Midbrain (tissue), 1 donor: ENCODE results near the gene RAD50.

Source experiments
- DNase-seq: peaks from one replicate; lab custom pipeline; 2025; lab: John Stamatoyannopoulos, UW

RAD50 gene

DNA sequence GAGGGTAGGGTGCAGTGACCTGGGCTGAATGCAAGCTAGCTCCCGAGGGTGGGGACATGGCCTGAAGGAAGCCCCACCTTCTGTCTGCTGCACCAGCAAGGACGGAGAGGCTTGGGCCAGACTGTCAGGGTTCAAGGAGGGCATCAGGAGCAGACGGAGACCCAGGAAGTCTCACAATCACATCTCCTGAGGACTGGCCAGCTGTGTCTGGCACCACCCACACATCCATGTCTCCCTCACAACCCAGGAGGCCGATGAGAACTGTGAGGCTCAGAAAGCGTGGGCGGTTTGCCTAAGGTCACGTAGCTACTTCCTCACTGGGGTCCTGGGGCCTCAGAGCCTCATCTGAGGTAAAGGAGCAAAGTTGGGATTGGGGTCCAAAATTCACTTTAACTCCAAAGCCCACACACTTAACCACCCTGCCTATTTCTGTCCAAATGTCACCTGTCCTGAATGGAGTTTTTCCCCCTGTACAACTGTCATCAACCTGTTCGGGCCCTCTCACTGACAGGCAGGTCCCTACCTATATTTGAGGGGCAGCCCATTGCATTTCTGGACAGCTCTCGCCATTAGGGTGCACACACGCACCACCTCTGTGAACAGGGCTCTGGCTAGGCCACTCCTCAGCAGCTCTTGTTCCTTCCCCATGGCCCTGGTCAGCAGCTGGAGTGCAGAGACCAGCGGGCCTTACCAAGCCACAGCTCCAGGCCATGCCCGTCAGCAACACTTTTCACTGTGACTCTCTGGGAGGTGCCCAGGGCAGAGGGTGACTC lies 104.6 kb downstream of the RAD50 start:
- no peak for DNase-seq

DNA sequence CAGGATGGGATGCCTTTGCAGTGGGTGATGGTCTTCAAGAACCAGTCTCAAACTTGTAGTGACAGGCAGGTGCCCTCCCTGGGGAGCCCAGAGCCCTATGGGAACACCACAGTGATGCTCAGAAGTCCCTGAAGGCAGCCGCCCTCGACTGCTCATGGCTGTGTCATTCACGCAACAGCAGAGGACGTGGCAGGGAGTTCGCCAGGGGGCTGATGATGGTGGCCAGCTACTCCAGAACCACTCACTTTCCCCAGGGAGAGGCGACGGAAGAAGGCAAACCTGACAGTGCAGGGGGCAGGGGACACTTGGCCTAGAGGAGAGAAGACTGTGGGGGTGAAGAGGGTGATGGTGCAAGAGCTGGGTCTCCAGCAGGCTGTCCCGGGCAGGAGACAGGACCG lies 105.2 kb downstream of the RAD50 start:
- DNase-seq: no peak

DNA sequence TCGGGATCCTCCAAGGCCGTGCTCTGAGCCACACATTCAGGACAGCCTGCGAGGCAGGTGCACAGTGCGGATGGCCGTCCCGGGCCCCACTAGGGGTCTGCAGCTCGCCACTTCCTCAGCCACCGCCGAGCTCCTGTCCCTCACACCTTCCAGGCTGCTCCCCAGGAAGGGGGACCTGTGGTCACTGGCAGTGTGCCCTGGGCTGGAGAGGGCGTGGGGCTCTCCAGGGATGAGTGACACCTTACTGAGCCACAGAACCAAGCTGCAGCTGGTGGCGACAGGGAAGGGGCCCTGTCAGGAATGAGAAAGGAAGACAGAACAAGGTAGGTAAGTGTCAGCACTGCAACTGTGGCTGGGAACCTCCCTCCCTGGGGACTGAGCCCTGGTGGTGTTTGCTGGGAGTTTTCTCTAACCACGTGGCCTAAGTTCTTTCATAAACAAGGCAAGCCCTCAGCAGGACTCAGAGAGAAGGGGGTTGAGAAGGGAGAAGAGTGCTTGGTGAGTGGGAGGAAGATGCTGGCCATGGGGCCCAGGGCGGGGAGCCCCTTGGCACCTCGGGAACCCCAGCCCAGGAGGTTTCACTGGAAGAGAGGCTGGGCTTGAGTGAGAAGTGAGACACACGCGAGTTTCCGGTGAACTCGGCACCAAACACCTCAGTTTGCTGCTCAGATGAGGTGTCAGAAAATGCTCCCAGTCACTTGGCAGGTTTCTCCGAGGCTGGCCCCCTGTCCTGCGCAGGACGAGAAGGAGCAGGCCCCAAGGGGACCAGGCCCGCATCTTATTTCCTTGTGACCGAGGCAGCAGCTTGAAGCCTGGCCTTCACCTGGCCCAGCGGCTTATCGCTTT lies 106.4 kb downstream of the RAD50 start:
- no peak for DNase-seq

DNA sequence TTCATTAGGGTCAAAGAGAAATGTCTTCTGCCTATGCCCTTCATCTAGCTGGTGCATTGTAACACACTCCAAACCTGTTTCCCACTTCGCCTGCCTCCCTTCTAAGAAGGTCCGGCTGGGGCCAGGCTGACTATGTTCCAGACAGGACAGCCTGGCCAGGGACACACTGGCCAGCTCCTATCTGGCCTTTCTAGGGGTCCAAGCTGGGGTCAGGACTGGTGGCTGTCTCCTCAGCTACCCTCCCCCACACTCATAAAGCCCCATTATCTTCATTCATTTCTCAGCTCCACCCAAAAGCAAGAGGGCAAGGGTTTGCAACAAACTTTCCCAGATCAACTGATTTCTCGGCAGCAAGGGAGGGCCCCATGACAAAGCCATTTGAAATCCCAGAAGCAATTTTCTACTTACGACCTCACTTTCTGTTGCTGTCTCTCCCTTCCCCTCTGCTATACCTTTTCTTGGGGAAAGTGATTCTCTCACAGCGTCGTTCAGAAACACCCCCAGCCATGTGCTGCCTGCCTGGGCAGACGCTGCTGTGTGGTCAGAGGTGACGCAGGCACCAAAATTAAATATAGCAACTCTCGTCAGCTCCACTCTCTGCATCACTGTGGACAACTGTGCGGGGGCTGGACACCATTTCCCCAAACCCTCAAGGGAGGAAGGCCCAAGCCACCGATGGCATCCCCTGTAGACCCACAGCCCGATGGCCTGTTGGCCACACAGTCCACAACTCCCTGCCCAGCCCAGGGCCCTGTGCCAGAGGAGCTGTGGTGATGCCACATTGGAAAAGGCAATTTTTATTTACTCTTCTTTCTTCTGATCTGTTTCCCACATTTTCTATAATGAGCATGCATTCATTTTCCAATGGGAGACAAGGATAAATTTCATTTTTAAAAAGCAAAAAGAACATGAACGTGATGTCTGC lies 107.3 kb downstream of the RAD50 start:
- no peak for DNase-seq

DNA sequence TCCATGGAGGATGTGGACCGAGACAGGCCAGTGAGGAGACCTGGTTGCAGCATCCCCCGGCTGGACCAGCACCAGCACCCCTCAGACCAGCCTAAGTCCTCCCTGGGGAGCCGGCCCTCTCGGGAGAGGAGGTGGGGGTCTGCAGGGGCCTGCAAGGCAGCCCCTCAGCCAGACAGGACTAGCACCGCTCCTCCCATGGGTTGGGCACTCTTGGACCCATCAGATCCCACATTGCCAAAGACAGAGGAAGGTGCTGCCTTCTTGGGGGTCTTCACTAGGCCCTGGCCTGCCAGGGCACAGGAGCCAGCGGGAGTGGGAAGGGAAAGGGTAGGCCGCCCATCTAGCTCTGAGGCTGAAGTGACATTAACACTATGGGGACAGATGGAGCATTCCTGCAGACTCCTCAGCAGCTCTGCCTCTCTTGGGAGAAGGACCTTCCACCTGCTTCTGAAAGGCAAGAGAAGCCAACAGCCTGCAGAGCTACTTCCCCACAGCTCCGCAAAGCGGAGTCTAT lies 108.0 kb downstream of the RAD50 start:
- no peak for DNase-seq

DNA sequence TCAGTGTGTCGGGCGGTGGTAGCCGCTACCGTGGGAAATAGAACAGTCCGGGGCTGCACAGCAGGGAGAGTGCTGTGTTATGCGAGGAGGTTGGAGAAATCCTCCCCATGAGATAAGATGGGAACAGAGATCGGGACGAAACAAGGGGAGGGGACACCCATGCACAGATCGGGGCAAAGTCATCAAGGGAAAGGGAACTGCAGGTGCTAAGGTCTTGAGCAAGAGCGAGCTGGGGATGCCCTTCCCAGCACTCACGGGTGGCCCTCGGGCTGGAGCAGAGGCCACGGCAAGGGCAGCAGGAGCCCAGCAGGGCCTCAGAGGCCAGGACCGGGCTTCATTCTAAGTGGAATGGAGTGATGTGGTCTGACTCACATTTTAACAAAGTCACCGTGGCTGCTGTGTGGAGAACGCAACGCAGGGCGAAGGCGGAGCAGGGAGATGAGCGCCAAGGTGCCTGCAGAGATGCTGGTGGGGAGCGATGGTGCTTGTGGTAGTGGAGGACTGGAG lies 108.8 kb downstream of the RAD50 start:
- DNase-seq: no peak

DNA sequence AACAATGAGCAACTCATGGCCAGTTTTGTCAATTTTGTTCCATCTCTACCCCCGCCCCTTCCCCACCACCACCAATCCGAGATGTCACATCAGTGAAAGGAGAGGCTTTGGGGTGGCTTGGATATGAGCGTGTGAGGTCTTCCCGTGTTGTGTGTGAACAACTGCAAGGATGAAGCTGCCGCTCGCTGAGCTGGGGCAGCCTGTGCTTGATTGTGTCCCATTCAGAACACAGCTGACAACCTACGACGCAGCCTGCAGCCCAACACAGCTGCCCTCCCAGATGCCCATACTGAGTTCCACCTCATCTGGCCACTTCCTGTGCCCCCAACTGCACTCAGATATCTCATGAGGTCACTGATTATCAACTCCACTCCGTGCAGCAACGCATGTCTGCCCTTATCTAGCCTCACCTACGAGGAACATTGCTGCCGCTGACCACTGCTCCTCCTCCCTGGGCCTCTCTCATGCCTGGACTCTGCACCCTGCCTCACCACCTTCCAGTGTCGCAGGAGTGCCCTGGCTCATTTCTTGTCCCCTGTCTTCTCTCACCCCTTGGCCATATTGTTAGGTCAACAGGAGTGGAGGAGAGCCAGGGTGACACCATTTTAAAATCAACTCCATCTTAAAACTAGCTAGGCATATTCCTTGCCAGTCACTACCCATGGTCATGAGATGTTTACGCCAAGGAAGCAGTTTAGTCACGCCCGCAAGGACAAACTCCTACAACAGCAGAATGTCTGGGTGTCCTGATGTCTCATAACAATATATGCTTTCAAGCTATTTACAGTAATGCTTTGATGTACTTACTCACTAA lies 109.7 kb downstream of the RAD50 start:
- DNase-seq: no peak

DNA sequence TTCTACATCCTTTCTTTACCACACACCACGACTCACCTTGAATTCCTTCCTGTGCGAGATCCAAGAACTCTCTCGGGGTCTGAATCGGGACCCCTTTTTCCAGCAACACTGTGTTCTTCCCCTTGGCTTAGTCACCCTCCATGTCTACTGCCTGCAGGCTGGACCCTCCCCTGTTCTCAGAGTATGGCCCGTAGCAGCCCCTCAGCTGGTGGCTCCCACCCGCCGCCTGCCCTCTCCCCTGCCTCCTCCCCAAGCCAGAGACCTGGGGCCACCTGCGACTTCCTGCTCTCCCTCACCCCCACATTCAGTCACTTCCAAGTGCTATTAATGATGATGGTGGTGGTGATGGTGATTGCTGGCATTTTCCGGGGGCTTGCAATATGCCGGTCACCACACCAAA lies 110.5 kb downstream of the RAD50 start:
- no peak for DNase-seq

DNA sequence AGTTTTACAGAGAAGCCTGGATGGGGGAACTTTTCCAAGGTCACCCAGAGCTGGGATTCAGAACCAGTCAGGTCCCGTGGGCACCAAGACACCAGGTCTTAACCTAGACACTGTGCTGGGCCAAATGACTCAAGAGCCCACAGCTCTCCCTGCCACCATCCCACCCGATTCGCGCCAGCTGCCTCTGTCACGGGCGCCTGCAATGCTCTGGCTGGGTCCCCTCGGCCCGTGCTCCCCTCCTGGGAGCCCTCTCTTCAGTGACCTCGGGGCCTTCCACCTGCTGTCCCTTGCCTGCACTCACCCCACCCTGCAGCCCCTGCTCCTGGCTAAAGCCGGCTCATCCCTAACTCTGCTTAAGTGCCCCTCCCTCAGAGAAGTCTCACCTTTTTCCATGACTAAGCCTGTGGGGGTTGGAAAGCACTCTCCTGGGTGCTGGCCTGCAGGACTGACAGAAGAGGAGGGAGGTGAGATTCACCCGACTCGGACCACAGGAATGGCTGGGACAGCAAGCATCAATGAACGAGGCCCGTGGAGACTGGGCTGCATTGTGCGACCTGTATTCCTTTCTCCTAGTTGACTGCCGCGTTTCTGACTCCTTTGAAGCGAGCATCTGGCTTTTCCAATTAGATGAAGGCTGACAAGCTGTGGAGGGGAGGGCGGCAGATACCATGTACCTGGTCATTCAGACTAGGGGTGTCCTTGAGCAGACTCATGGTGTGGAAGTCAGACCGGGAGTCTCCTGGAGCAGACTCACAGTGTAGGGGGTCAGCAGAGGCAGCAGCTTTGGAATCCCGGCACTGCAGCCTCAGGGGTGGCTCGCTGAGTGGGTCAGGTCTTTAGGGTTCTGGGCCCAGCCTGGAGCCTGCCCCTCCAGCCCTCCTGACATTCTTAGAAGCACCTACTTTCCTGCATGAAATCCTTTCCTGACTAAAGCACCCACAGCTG lies 111.3 kb downstream of the RAD50 start:
- no peak for DNase-seq

DNA sequence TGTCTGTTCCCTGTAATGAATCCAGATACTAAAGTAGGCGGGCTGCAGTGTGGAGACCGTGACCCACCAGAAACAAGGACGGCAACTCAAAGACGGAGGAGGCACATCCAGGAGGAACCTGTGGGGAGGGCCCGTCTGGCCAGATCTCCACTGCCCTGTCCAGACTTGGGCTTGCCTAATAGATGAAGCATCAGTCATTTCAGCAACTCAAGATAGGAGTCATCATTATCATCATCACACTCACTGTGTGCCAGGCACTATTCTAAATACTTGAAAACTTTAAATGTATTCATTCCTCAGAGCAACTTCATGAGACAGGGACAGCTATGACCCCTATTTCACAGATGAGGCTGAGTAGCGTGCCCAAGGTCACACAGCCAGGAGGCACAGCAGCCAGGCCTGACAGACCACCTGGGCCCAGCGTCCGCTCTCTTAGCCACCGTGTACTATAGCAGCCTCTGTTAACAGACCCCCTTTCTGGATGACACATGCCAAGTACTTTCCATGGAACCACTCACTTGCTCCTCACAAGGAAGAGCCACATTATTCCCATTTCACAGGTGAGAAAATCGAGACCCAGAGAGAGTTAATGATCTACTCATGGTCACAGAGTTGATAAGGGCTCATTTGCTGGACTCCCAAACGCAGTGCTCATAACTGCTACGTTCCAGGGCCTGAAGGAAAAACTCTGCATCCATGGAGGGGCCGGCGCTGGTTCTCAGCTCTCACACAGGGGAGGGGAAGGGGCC lies 112.1 kb downstream of the RAD50 start:
- DNase-seq: no peak

DNA sequence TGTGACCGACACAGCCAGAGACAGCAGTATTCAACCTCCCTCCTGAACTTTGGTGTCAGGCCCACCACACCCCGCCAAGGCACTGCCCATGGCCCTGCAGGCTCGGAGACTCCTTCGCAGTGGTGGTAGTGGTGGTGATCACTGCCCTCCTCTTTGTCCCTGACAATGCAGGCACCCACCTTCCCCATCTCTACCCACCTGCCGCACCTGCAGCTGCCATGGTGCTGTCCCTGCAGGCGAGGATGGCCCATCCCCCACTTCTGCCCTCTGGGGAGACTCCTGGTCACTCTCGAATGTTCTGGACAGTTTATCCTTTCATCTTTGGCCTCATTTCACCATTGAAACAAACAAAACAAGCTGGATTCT lies 112.7 kb downstream of the RAD50 start:
- DNase-seq: no peak

DNA sequence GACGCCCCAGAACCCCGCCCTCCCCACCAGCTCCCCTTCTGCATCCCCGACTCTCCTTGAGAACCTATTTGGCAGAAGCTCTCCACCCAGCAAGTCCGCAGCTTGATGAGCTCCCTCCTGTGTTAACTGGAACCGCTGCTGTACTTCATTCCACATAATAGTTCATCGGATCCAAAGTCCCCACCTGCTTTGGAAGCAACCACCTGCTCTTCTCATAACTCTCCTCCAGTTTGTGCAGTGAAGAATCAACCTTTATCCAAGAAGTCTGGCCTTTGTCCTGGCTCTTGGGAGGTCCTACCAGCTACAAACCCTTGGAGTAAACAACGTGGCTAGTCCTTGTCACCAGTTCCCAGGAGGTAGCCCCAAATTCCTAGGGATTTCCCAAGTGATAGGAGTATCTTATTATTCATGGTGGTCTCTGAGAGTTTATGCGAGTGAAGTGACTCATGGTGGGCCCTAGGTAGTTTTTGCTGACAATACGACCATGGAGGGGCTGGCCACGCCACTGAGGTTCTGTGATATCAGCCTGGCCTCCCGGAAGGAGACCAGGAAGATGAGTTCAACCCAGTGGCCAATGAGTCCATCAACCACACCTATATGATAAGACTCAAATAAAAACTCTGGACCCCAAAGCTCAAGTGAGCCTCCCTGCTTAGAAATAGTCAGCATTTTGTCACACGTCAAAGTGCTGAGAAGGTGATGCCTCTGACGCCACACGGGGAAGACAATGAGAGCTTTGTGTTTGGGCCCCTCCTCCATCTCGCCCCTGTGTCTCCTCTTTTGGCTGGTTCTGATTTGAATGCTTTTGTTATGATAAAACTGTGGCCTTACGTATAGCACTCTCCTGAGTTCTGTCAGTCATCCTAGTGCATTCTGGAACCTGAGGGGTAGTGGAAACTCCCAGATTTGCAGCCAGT lies 113.4 kb downstream of the RAD50 start:
- DNase-seq: no peak

DNA sequence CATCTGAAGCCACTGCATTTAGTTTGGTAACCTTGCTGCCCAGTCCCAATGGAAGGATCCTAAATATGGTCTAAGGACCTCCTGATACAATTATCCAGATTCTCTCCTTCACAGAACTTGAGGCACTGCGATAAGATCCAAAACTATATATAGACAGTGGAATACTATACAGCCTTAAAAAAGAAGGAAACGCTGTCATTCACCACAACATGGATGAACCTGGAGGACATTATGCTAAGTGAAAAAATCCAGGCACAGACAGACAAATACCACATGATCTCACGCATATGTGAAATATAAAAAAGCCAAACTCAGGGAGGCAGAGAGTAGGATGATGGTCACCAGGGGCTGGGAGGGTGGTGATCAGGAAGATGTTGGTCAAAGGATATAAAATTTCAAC lies 114.2 kb downstream of the RAD50 start:
- no peak for DNase-seq

DNA sequence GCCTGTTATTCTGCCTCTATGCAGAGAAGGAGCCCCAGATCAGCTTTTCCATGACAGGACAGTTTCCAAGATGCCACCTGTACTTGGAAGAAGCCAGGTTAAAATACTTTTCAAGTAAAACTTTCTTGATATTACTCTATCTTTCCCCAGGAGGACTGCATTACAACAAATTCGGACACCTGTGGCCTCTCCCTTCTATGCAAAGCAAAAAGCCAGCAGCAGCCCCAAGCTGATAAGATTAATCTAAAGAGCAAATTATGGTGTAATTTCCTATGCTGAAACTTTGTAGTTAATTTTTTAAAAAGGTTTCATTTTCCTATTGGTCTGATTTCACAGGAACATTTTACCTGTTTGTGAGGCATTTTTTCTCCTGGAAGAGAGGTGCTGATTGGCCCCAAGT lies 116.7 kb downstream of the RAD50 start:
- DNase-seq: no peak

DNA sequence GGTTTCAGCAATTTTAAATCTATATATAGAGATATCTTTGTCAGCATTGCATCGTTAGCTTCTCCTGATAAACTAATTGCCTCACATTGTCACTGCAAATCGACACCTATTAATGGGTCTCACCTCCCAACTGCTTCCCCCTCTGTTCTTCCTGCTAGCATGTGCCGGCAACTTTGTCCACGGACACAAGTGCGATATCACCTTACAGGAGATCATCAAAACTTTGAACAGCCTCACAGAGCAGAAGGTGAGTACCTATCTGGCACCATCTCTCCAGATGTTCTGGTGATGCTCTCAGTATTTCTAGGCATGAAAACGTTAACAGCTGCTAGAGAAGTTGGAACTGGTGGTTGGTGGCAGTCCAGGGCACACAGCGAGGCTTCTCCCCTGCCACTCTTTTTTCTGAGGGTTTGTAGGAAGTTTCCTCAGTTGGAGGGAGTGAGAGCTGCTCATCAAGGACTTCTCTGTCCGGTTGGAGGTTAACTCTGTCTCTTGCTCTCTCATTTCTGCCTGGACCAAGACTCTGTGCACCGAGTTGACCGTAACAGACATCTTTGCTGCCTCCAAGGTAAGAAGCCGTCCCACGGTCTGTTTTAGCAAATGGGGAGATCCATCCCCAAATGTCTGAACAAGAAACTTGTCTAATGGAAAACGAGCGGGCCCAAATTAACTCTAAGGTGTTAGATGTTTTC lies 117.3 kb downstream of the RAD50 start, which contains the start of gene IL4:
Gene IL4, plus strand, starts transcription at position 51 of the 692 bp plus-strand sequence. Its CDS starts 62 bp downstream, at position 113.
- no peak for DNase-seq

DNA sequence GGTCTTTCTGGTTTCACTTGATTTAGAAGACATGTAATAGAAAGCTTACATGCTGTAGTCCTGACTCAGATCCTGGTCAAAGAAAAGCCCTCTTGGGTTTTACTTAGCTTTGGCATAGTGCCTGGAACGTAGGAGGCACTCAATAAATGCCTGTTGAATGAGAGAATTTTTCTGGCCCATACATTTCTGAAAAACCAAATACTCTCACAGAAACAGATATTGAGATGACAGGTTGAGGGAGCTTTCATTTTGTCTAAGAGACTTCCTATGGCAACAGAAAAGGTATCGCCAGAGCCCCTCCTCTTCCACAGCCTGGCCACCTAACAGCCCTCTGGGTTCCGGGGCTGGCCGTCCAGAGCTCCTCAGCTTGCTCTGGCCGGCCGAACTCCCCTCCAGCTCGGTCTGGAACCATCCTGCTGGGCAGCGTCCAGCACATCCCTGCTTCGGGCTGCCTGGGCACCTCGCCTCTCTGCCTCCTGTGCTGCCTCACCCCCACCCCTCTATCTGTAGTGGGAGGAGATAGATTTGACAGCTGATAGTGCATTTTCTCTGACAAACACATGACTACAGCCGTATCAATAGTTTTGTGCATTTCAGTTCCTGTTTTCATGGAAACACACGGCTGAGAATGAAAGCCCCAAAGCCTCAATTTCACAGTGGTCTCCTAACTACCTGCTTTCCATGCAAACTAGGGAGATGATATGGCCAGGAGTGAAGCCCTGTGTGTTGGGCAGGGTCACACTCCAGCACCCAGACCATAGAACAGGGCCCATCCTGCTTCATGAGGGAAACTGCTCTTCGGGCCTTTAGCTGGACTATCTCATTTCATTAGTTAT lies 118.1 kb downstream of the RAD50 start:
- DNase-seq: no peak
